Measurements from ENCODE around the gene PTX4.

DNA sequence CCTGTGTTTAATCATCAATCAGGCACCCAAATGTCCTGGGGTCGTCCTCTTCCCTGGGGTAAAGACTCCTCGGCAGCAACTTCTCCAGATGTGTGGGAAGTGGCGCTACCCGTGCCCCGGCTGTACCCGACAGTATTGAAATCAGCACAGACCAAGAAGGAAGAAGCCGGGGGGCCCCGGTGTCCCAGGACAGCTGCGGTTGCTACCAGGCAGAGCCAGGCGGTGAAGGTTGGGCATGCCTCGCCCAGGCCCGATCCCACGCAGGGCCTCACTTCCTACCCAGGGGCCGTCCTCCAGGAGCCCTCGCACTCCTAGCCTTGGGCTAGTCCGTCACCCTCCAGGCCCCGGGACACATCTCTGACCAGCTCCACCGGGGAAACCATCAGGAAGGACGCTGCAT lies 35.4 kb downstream of the PTX4 start:
- TF ChIP-seq, protein P1, sequence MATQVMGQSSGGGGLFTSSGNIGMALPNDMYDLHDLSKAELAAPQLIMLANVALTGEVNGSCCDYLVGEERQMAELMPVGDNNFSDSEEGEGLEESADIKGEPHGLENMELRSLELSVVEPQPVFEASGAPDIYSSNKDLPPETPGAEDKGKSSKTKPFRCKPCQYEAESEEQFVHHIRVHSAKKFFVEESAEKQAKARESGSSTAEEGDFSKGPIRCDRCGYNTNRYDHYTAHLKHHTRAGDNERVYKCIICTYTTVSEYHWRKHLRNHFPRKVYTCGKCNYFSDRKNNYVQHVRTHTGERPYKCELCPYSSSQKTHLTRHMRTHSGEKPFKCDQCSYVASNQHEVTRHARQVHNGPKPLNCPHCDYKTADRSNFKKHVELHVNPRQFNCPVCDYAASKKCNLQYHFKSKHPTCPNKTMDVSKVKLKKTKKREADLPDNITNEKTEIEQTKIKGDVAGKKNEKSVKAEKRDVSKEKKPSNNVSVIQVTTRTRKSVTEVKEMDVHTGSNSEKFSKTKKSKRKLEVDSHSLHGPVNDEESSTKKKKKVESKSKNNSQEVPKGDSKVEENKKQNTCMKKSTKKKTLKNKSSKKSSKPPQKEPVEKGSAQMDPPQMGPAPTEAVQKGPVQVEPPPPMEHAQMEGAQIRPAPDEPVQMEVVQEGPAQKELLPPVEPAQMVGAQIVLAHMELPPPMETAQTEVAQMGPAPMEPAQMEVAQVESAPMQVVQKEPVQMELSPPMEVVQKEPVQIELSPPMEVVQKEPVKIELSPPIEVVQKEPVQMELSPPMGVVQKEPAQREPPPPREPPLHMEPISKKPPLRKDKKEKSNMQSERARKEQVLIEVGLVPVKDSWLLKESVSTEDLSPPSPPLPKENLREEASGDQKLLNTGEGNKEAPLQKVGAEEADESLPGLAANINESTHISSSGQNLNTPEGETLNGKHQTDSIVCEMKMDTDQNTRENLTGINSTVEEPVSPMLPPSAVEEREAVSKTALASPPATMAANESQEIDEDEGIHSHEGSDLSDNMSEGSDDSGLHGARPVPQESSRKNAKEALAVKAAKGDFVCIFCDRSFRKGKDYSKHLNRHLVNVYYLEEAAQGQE (IDR thresholded peaks at IDR 0.05; ENCODE audit: low read depth, low read length), result no peak
- TF ChIP-seq CTCF (IDR thresholded peaks at IDR 0.05) (no peak), POLR2AphosphoS5 (IDR thresholded peaks at IDR 0.05; ENCODE audit: low read depth, low read length) (no peak), RXRA (IDR thresholded peaks at IDR 0.05; ENCODE audit: borderline replicate concordance, low read depth) (no peak), RFX5 (IDR thresholded peaks at IDR 0.05; ENCODE audit: low read length) (no peak), ZBTB33 (IDR thresholded peaks at IDR 0.05; ENCODE audit: borderline replicate concordance, low read depth) (no peak), RAD21 (IDR thresholded peaks at IDR 0.05; ENCODE audit: low read length) (no peak), YY1 (IDR thresholded peaks at IDR 0.05; ENCODE audit: low read depth) (no peak), FOSL2 (IDR thresholded peaks at IDR 0.05; ENCODE audit: borderline replicate concordance, low read depth) (no peak), TAF1 (IDR thresholded peaks at IDR 0.05; ENCODE audit: borderline replicate concordance, low read depth, low read length) (no peak)
- TF ChIP-seq, protein P2, sequence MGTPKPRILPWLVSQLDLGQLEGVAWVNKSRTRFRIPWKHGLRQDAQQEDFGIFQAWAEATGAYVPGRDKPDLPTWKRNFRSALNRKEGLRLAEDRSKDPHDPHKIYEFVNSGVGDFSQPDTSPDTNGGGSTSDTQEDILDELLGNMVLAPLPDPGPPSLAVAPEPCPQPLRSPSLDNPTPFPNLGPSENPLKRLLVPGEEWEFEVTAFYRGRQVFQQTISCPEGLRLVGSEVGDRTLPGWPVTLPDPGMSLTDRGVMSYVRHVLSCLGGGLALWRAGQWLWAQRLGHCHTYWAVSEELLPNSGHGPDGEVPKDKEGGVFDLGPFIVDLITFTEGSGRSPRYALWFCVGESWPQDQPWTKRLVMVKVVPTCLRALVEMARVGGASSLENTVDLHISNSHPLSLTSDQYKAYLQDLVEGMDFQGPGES (IDR thresholded peaks at IDR 0.05; ENCODE audit: low read depth, low read length), result no peak
